Astrocyte of the spinal cord (primary cell): ENCODE measurements around the gene CTBP1.

Experiments used
- DNase-seq: peaks from one replicate; pipeline ENCODE4 v3.0.0; 2011; ENCODE audit warnings: low read depth, low spot score
- H3K4me3 ChIP-seq: 2 replicates; pipeline ENCODE4 v1.5.1; 2011; ENCODE audit warnings: low read depth, mild to moderate bottlenecking, low read length, moderate library complexity
- in situ Hi-C: cut with HindIII; loops from 2 replicates; pipeline ENCODE4 v1.10.0; 2017; ENCODE audit warnings: low sequenced_read_pairs
- TF ChIP-seq, protein P1 (sequence below): IDR thresholded peaks from 2 replicates; pipeline ENCODE4 v1.5.1; 2012; ENCODE audit warnings: low read depth, mild to moderate bottlenecking, low read length, inconsistent platforms

Gene CTBP1

DNA sequence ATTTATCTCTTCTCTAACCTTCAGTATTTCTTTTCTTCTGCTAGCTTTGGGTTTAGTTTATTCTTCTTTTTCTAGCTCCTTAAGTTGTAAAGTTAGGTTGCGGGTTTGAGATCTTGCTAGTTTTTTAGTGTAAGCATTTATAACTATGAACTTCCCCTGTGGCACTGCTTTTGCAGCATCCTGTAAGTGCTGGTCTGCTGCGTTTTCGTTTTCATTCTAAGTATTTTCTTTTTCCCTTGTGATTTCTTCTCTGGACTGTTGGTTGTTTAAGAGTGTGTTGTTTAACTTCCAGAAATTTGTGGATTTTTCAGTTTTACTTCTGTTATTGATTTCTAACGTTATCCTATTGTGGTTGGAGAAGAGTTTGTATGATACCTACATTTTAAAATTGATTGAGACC, 11.0 kb upstream of the CTBP1 start:
- TF ChIP-seq, protein P1, sequence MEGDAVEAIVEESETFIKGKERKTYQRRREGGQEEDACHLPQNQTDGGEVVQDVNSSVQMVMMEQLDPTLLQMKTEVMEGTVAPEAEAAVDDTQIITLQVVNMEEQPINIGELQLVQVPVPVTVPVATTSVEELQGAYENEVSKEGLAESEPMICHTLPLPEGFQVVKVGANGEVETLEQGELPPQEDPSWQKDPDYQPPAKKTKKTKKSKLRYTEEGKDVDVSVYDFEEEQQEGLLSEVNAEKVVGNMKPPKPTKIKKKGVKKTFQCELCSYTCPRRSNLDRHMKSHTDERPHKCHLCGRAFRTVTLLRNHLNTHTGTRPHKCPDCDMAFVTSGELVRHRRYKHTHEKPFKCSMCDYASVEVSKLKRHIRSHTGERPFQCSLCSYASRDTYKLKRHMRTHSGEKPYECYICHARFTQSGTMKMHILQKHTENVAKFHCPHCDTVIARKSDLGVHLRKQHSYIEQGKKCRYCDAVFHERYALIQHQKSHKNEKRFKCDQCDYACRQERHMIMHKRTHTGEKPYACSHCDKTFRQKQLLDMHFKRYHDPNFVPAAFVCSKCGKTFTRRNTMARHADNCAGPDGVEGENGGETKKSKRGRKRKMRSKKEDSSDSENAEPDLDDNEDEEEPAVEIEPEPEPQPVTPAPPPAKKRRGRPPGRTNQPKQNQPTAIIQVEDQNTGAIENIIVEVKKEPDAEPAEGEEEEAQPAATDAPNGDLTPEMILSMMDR: no peak
- H3K4me3 ChIP-seq: no peak overlapping the region
- DNase-seq: no peak
- in situ Hi-C loops: no loop called here

GRCh38 chr4:1258457-1258856, 9.5 kb upstream of the CTBP1 start:
- DNase-seq: no peak
- no peak overlapping the region for H3K4me3 ChIP-seq
- in situ Hi-C loops: no loop called here
- TF ChIP-seq, protein P1: no peak

GRCh38 chr4:1255699-1256098, 6.8 kb upstream of the CTBP1 start:
- in situ Hi-C loops: no loop called here
- TF ChIP-seq, protein P1: no peak
- no peak overlapping the region for H3K4me3 ChIP-seq
- no peak for DNase-seq

GRCh38 chr4:1255151-1255550, 6.2 kb upstream of the CTBP1 start:
- TF ChIP-seq, protein P1: no peak
- H3K4me3 ChIP-seq: no peak overlapping the region
- no peak for DNase-seq
- in situ Hi-C loops: no loop called here

- no peak for DNase-seq
- TF ChIP-seq, protein P1: no peak
- in situ Hi-C loops: no loop called here
Measured at GRCh38 chr4:1253831-1254230, 4.9 kb upstream of the CTBP1 start.

GRCh38 chr4:1252928-1253492, 4.1 kb upstream of the CTBP1 start:
- H3K4me3 ChIP-seq: no peak overlapping the region
- TF ChIP-seq, protein P1: no peak
- in situ Hi-C loops: no loop called here
- no peak for DNase-seq

More at GRCh38 chr4:1253831-1254230, 4.9 kb upstream of the CTBP1 start:
- no peak overlapping the region for H3K4me3 ChIP-seq

DNA sequence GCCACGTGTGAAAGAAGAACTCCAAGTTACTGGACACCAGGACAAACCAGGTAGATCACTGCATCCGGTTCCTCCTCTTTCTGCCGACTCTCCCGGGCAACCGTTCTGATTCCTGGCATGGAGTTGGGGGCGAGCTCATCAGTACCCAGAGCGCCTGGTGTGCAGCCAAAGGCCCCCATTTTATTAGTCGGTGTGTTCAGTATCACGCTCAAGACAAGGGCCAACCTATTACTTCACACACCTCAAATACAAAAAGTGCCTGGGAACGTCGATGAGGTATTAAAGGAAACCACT, 2.8 kb upstream of the CTBP1 start:
- in situ Hi-C loops: no loop called here
- DNase-seq: no peak
- TF ChIP-seq, protein P1: no peak
- no peak overlapping the region for H3K4me3 ChIP-seq
